Liver (tissue), 3 donors: Measurements from ENCODE around the gene BCAS1.

Experiments
- HNF4G ChIP-seq: IDR thresholded peaks from 2 replicates; pipeline ENCODE4 v1.6.1; 2016; ENCODE audit warnings: antibody characterized with exemption
- RXRA ChIP-seq, 2 donors: IDR thresholded peaks; 2 replicates each; pipeline ENCODE4 v1.6.1; 2017 to 2018; ENCODE audit warnings: antibody characterized with exemption in 2 of 2, mild to moderate bottlenecking in 1 of 2
- TF ChIP-seq, protein P1 (sequence below): fragments of 150-350 bp; IDR thresholded peaks from 2 replicates; pipeline ENCODE4 v1.5.1; 2017; ENCODE audit warnings: improper control_type of control experiment, low read depth, low read length; ENCODE audit not compliant: missing input control
- TF ChIP-seq, protein P2 (sequence below): IDR thresholded peaks from 2 replicates; pipeline ENCODE4 v1.6.1; 2016; ENCODE audit warnings: antibody characterized with exemption
- donor health status: healthy.
- donor health status: healthy.

DNA sequence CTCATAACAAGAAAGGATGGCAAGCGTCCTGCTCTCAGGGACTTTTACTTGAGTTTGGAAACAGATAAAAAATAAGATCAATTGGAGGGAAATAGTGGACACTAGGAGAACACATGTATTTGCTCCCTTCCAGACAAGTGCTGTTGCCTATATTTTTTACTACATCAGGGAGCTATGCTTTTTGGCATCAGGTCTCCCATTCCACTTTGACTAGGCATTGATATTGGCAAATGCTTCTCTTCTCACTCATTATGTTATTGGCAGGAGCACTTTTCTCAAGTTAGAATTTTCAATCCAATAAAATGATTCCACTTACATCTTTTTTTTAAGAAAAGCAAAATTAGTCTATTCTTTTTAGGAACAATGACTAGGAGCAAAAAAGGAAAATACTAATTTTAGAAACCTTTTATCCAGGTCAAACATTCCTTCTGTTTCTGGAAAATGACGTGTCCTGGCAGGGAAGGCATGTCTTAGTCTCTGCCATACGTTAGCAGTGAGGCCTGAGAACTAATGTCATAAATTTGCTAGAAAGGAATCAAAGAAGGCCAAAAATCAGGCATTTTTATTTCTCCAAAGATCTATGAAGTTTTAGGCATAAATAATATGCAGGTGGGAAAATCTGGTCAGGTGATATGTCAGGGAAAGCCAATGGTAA is 21.4 kb downstream of the BCAS1 start:
- TF ChIP-seq, protein P1, sequence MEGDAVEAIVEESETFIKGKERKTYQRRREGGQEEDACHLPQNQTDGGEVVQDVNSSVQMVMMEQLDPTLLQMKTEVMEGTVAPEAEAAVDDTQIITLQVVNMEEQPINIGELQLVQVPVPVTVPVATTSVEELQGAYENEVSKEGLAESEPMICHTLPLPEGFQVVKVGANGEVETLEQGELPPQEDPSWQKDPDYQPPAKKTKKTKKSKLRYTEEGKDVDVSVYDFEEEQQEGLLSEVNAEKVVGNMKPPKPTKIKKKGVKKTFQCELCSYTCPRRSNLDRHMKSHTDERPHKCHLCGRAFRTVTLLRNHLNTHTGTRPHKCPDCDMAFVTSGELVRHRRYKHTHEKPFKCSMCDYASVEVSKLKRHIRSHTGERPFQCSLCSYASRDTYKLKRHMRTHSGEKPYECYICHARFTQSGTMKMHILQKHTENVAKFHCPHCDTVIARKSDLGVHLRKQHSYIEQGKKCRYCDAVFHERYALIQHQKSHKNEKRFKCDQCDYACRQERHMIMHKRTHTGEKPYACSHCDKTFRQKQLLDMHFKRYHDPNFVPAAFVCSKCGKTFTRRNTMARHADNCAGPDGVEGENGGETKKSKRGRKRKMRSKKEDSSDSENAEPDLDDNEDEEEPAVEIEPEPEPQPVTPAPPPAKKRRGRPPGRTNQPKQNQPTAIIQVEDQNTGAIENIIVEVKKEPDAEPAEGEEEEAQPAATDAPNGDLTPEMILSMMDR, result no peak
- no peak for TF ChIP-seq HNF4G
- TF ChIP-seq, protein P2, sequence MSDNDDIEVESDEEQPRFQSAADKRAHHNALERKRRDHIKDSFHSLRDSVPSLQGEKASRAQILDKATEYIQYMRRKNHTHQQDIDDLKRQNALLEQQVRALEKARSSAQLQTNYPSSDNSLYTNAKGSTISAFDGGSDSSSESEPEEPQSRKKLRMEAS, result no peak
- TF ChIP-seq RXRA (IDR thresholded peaks at IDR 0.05), result no peak
